ENCODE measurements around the gene PSMB5. TPM values are rescaled to one million over a fixed set of nuclear protein-coding genes. Genes with fewer than 3 reads are reported as not detected.

Gene PSMB5
- total and polyA plus RNA-seq, 8 donors = 114 to 199 (median 177) TPM

DNA sequence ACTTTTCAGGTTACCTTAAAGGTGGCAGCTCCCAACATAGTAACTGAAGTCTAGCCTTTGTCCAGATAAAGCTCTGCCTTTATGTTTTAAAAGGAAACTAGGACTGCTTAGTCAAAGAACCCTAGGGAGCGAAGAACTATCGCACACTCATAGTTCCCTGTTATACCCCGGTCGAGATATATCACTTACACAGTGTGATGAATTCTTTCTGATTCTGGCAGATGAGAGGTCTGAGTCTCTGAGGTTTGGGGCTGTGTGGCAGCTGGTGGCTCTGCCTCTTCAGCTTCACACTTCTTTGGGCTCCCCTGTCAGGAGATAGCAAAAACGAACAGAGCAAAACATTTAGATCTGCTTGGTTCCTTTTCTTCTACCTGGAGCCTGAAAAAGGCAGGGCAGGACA is 43.3 kb upstream of the PSMB5 start:
- TF ChIP-seq, protein P1, sequence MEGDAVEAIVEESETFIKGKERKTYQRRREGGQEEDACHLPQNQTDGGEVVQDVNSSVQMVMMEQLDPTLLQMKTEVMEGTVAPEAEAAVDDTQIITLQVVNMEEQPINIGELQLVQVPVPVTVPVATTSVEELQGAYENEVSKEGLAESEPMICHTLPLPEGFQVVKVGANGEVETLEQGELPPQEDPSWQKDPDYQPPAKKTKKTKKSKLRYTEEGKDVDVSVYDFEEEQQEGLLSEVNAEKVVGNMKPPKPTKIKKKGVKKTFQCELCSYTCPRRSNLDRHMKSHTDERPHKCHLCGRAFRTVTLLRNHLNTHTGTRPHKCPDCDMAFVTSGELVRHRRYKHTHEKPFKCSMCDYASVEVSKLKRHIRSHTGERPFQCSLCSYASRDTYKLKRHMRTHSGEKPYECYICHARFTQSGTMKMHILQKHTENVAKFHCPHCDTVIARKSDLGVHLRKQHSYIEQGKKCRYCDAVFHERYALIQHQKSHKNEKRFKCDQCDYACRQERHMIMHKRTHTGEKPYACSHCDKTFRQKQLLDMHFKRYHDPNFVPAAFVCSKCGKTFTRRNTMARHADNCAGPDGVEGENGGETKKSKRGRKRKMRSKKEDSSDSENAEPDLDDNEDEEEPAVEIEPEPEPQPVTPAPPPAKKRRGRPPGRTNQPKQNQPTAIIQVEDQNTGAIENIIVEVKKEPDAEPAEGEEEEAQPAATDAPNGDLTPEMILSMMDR (IDR thresholded peaks at IDR 0.05) = no peak
- DNase-seq (no peak), ATAC-seq (no peak)
- H3K4me1 ChIP-seq = peaks cover 0 to 42% of the 10 kb centered on the region in 2 donors
- H3K27me3 ChIP-seq = no peaks in the 10 kb centered on the region
- H3K27ac ChIP-seq = peak overlapping the region; percentile 37 to 83
- intact Hi-C loops (cut with DNase I) = no loop called here
- peaks cover 3 to 100% of the 10 kb centered on the region in 2 donors for H3K36me3 ChIP-seq
- H3K9me3 ChIP-seq = no peaks in the 10 kb centered on the region
- H3K4me3 ChIP-seq = no peak overlapping the region

DNA sequence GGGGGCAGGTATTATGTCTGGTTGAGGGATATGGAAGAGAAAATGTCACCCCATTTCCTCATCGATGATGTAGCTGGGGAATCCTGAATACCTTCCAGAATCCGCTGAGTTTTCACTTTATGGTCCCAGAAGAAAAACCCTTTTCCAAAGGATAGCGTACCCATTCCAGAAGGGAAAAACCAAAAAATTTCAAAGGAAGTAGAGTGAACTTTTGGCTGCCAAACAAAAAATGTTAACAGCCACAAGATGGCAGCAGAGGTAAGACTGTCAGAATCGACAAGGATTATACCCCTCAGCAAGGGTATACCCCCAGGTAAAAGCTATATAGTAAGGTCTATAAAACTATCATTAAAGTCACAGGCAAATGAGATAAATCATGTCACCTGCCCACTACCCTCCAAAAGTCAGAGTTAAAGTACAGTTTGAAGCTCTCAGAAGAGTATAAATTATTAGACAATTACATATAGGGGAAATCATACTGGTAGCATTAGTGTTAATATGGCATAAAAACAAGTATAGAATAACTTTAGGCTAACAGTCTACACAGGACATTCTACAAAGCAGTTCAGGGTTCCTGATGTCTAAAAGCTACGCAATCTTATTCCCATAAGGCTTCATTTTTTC is 42.2 kb upstream of the PSMB5 start:
- Histone ChIP-seq H3K27ac (peak overlapping the region in 1 of 2 donors; percentile 83), H3K27me3 (no peaks in the 10 kb centered on the region), H3K4me3 (no peak overlapping the region), H3K9me3 (no peaks in the 10 kb centered on the region), H3K4me1 (peaks cover 7 to 49% of the 10 kb centered on the region in 2 donors), H3K36me3 (peaks cover 3 to 100% of the 10 kb centered on the region in 2 donors)
- DNase-seq (no peak), ATAC-seq (peak; percentile 41)
- intact Hi-C loops (cut with DNase I) = no loop called here
- TF ChIP-seq, protein P1 (IDR thresholded peaks at IDR 0.05) = peak; percentile 37 to 57

DNA sequence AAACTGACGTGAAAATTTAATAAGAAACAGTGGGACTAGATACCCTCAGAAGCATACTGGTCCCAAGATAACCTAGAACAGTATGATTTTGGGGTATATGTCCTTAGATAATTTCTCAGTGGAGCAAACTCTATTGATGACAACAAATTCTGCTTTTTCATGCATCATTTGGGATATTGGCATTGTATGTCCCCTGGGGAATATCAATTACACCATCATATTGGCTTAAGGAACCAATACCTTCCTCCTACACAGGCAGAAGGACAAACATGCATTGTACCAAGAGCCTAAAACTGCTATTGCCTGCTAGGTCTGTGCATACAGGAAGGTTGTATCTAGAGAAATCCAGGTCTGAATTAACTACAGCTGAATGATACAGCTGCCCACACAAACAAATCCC is 40.2 kb upstream of the PSMB5 start:
- Histone ChIP-seq H3K9me3 (no peaks in the 10 kb centered on the region), H3K27me3 (no peaks in the 10 kb centered on the region), H3K4me3 (no peak overlapping the region), H3K4me1 (peaks cover 12 to 62% of the 10 kb centered on the region in 2 donors), H3K36me3 (peaks cover 3 to 80% of the 10 kb centered on the region in 2 donors), H3K27ac (no peak overlapping the region)
- TF ChIP-seq, protein P1 (IDR thresholded peaks at IDR 0.05) = no peak
- ATAC-seq (no peak), DNase-seq (no peak)
- intact Hi-C loops (cut with DNase I) = no loop called here

DNA sequence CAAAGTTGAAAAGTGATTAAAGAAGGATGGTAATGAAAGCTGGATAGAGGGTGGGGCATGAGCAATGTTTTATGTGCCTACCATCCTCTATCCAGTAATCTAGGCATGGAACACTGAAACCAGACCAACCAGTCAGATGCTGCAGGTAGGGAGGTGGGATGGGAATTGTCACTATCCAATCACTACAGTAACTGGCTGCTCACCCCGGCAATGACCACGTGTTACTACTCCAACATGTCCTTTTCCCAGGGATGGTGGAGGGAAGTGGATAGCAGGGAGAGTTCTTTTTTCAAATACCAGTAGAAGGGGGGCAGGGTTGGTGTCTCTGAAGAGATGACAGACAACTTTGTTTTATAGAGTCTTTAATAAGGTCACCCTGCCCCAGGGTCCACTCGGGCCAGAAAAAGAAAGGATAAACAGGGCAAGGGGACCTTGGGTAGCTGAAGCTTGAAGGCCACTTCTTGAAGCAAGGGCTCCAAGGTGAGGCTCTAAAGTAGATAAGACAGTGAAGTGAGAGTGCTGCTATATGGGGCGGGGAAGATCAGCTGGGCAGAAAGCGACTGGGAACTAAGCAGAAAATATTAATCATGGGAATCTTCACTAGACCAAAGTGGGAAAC is 37.3 kb upstream of the PSMB5 start:
- peak overlapping the region; percentile 77 to 81 for H3K27ac ChIP-seq
- peaks cover 12 to 57% of the 10 kb centered on the region in 2 donors for H3K4me1 ChIP-seq
- peaks cover 0 to 74% of the 10 kb centered on the region in 2 donors for H3K36me3 ChIP-seq
- no peaks in the 10 kb centered on the region for H3K9me3 ChIP-seq
- DNase-seq = no peak
- H3K4me3 ChIP-seq = peak overlapping the region in 1 of 2 donors; percentile 69
- ATAC-seq = peak; percentile 6
- intact Hi-C loops (cut with DNase I) = no loop called here
- no peaks in the 10 kb centered on the region for H3K27me3 ChIP-seq
- TF ChIP-seq, protein P1 (IDR thresholded peaks at IDR 0.05) = no peak

DNA sequence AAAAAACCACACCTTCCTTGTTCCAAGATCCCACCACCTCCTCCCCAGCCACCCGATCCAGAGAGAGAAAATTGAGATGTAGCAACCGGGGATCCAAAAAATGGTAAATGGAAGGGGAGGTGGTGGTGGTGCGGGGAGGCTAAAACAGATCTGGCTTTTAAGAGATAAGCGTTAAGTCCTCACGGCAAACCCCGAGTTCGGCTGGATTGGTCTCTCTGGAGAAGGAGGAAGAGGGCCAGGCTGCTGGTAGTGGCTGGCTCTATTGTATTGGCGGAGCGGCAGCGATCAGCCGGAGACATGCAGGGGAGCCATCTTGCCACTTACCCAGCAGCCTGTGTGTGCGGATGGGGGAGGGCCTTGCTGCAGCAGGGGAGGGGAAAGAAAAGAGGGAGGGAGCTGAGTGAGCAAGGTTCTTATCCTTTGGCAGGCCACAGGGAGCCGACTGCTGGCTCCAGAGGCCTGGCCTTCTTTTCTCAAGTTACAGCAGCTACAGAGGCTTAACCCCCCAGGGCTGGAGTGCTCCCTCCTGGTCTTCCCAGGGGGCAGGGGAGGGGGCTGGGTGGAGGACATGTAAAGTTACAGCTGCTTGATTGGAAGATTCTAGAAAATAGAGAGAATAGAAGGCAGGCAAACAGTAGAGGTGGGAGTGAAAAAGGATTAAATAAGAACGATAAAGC is 36.7 kb upstream of the PSMB5 start:
- intact Hi-C loops (cut with DNase I) = no loop called here
- H3K4me3 ChIP-seq = peak overlapping the region; percentile 49 to 69
- peaks cover 0 to 74% of the 10 kb centered on the region in 2 donors for H3K36me3 ChIP-seq

More for the DNA sequence above, 36.7 kb upstream of the PSMB5 start:
- Histone ChIP-seq H3K27me3 (no peaks in the 10 kb centered on the region), H3K9me3 (no peaks in the 10 kb centered on the region), H3K27ac (peak overlapping the region; percentile 77 to 81), H3K4me1 (peaks cover 12 to 50% of the 10 kb centered on the region in 2 donors)
- TF ChIP-seq, protein P1 (IDR thresholded peaks at IDR 0.05) = no peak
- DNase-seq = peak; percentile 85 to 94 (median 90)
- peak; percentile 95 for ATAC-seq

Measured in left lung (tissue), 10 donors.